Activated CD4-positive, alpha-beta T cell treated with anti-CD3 and anti-CD28 coated beads, Interleukin-2, amount 50 U/mL, for 1 hour (primary cell): ENCODE data around the gene HEBP1.

Source experiments
- DNase-seq: peaks from one replicate; pipeline ENCODE4 v3.0.0-alpha.2; 2020

Gene HEBP1

GRCh38 chr12:12946686-12947355 is 53.2 kb downstream of the HEBP1 start:
- DNase-seq, result no peak

DNA sequence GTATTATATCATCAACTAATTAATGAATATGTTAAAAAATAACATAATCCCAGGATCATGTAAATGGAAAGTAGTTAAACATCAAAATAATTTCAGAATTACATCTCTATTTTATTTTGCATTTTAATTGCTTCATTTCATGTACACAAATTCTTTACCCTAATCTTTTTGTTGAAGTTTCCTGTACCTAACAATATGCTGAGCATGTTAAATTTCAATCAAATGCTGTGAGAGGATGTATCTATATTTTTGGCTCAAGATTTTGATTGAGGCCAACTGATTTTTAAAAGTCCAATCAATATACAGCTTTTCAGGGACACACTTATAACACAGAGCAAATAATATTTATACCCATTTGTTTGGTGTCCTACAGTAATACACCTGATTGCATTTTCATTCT is 54.5 kb downstream of the HEBP1 start:
- DNase-seq, result no peak

DNA sequence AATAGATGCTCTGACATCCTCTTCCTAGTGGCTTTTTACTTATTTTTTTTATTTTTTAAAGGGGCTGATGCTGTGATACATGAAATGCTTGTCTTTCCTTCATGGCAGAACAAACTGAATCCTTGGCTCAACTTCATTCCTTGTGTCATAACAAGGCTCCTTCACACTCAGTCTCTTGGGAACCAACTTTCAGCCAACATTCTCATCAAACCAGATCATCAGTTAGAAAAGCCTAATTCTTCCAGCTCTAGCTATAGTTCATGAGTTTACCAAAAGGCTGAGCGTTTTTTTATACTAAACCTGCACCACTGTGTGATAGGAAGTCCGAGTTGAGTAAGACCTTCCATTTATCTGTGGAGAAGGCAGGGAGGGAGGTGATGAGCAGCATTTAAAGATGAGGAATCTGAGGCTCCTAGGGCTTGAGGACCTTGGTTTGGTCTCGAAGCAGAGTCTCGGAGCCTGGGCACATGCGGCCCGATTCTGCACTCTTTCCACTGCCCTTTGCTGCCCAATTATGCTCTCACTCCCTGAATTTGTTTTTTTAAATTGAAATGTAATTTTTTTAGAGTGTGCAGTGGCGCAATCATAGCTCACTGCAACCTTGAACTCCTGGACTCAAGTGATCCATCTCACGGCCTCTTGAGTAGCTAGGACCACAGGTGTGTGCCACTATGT is 56.3 kb downstream of the HEBP1 start:
- DNase-seq, result no peak

DNA sequence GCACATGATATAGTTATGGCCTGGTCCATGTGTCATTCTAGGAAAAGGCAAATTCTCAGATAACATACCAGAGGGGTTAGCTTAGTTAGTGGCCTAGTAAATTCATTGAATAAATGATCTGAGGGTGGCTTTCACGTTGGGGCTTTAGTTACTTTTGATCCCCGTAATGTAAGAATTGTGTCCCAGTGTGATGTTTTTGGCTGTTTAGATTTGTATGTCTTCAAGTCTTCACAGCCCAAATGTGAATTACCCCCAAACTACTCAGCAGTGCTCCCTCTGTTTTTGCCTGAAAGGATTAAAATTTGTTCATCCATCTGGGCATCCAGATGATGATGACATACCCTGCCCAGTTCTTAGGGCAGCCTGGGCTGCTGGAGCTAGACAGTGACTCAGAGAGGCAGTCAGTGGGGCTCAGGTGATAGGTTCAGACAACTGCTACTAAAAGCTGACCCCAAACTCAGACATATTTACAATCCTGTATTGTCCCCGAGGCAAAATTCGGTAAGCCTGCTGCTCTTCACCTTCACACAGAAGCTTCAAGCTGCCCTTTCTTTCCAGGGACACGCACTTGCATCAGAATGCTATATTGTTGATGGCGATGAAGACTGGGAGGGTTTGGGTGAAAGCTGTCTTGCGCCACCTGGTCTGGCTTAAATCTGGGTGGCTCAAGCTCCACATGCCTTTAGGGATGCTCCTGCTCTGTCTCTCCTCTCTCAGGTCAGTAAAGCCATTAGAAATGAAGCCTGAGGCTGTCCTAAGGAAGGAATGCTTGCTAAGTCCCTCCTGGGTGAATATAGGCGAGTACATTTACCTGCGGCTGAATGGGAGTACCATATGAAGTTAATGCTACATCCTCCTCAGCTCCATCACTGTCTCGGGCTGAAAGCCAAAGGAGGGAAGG is 58.4 kb downstream of the HEBP1 start:
- no peak for DNase-seq

DNA sequence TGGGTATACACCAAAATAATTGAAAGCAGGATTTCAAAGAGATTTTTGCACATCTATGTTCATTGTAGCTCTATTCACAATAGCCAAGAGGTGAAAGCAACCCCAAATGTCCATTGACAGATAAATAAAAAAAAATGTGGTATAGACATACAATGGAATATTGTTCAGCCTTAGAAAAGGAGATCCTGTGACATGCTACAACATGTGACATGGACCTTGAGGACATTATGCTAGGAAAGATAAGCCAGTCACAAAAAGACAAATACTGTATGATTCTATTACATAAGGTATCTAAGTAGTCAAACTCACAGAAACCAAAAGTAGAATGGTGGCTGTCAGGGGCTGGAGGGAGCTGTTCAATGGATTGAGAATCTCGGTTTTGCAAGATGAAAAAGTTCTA is 60.2 kb downstream of the HEBP1 start:
- DNase-seq, result no peak

DNA sequence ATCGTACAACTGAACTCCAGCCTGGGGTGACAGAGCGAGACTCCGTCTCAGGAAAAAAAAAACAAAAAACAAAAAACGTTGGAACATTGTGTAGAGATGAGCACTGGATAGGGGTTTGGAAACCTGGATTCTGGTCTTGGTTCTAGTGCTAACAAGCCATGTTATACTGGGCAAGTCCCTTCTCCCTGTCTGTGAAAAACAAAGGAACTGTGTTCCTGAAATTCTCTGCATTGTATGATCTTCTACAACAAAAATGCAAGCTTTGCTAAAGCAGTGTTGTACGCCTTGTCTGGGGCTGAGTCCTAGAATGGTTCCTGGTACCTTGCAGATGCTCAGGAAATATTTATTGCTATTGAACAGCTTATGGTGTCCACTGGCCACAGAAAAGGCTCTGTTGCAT is 61.5 kb downstream of the HEBP1 start:
- DNase-seq, result no peak

DNA sequence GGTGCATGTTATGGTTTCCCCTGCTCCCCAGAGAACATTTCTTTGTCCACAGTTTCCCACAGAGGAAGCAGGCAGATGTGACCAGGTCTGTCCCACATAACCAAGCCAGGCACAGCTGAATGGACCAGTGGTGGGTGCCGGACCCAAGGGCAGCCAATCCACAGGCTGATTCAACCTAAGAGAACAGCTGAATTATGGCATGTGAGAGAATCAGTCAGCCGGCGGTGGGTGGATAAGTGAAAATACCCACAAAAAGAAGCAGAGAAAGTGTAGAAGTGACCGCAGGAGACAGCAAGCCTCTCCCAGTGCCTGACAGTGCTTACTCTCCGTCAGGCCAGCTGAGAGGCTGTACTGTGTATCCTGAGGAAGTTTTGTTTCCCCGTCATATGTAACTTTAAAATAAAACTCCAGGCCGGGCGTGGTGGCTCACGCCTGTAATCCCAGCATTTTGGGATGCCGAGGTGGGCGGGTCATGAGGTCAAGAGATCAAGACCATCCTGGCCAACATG is 63.0 kb downstream of the HEBP1 start:
- DNase-seq, result no peak

- no peak for DNase-seq
Observed at GRCh38 chr12:12934556-12934955, 65.5 kb downstream of the HEBP1 start.

DNA sequence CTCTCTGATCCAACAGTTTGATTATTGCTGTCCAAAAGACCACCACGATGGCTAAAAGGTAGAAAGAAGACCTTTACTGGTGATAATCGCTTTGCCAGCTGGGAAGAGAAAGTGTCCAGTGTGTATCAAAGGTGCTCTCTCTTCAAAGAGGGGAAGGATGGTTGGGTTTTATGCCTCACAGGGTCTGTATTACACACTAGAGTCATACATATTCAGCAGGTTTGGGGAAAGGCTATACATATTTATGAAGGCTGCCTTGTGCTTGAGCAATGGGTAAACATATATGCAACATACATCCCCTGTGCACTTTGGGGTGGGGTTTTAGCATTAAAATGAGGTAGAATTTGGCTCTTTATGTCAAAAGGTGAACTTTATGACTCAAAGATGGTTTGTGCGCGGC is 66.3 kb downstream of the HEBP1 start:
- DNase-seq, result no peak

DNA sequence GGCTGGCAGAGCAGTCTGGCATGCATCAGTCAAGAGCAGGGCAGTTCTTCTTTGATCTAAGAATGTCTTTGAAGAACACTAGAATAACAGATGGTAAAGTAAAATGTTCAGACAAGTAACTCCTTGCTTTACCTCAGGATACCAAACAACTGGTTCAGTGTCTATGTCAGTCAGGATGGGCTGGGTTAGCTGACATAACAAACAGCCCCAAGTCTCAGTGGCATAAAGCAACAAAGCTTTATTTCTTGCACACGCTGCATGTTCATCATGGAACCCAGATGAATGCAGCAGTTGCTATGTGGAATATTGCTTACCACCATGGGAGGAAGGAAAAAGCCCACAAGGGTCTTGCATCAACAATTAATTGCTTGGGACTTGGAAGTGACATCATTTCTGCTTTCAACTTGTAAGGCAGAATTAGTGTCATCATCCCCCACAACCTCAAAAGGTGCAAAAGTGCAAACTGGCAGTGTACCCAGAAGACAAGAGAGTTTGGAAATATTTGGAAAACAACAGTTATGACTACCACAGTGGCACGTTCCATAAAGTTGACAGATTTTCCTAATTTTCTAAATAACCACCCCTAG is 69.3 kb downstream of the HEBP1 start:
- DNase-seq, result no peak

- DNase-seq, result no peak
Observed at GRCh38 chr12:12929696-12930095, 70.4 kb downstream of the HEBP1 start.

- peak; percentile 50 for DNase-seq
Observed at GRCh38 chr12:12927211-12928079, 72.6 kb downstream of the HEBP1 start.

- DNase-seq, result no peak
Observed at GRCh38 chr12:12926571-12927071, 73.4 kb downstream of the HEBP1 start.

DNA sequence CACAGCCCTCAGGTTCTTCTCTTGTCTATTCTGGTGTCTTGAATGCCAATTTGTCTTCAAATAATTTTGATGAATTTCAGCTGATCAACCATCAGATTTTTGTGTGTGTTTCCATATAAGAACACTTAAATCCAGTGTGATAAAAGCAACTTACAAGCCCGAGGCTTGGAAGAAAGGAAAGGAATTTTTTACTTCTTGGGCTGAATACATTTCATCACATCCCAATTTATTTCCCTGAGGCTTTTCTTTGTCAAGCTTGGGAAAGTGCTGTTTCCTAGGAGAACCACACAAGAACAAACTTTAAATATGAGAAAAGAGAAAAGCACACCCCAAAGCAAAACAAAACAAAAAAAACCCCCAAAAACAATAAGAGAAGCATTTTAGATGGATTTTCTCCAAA is 74.7 kb downstream of the HEBP1 start:
- DNase-seq, result no peak
